ENCODE results near the gene PARD3B.

The PARD3B gene

GRCh38 chr2:205259121-205259520 lies 713.8 kb downstream of the PARD3B start:
- no peak for TF ChIP-seq CTCF (IDR thresholded peaks at IDR 0.05)
- Histone ChIP-seq H3K27ac (no peak overlapping the region), H3K9me3 (no peaks in the 10 kb centered on the region)

GRCh38 chr2:205261516-205262020 lies 716.3 kb downstream of the PARD3B start:
- no peak overlapping the region for H3K4me3 ChIP-seq (ENCODE audit: low read depth in 1 of 2, low read length in 1 of 2)
- H3K9me3 ChIP-seq = no peaks in the 10 kb centered on the region
- TF ChIP-seq CTCF (IDR thresholded peaks at IDR 0.05) = no peak
- no peaks in the 10 kb centered on the region for H3K36me3 ChIP-seq
- H3K27me3 ChIP-seq = no peaks in the 10 kb centered on the region
- H3K27ac ChIP-seq = no peak overlapping the region
- H3K4me1 ChIP-seq (ENCODE audit: control insufficient read depth in 1 of 2, insufficient read depth in 1 of 2, low read depth in 1 of 2, low read length in 1 of 2) = no peaks in the 10 kb centered on the region

More at GRCh38 chr2:205259121-205259520, 713.8 kb downstream of the PARD3B start:
- Histone ChIP-seq H3K36me3 (no peaks in the 10 kb centered on the region), H3K4me3 (ENCODE audit: low read depth in 1 of 2, low read length in 1 of 2) (no peak overlapping the region), H3K4me1 (ENCODE audit: control insufficient read depth in 1 of 2, insufficient read depth in 1 of 2, low read depth in 1 of 2, low read length in 1 of 2) (no peaks in the 10 kb centered on the region), H3K27me3 (no peaks in the 10 kb centered on the region)

DNA sequence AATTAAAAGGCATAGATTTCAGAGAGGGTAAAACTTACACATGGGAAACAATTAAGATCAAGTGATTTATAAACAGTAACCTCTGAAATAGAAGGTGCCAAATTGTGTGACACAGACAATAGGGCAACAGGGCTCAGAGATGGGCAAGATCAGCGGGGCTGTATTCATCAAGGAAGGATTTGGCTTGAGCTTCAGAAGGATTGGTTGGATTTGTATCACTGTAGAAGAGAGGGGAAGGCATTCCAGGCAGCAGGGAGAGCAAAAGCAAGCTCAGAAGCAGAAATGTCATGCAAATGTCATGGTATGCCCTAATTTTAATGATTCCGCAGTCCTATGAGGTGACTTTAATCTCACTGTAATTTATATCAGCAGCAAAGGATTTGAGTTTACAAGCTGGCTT lies 722.0 kb downstream of the PARD3B start:
- no peak overlapping the region for H3K4me3 ChIP-seq (ENCODE audit: low read depth in 1 of 2, low read length in 1 of 2)
- no peaks in the 10 kb centered on the region for H3K9me3 ChIP-seq
- no peaks in the 10 kb centered on the region for H3K27me3 ChIP-seq
- no peak for TF ChIP-seq CTCF (IDR thresholded peaks at IDR 0.05)
- no peaks in the 10 kb centered on the region for H3K4me1 ChIP-seq (ENCODE audit: control insufficient read depth in 1 of 2, insufficient read depth in 1 of 2, low read depth in 1 of 2, low read length in 1 of 2)
- no peaks in the 10 kb centered on the region for H3K36me3 ChIP-seq
- no peak overlapping the region for H3K27ac ChIP-seq

- no peaks in the 10 kb centered on the region for H3K9me3 ChIP-seq
- no peaks in the 10 kb centered on the region for H3K36me3 ChIP-seq
- H3K27me3 ChIP-seq = no peaks in the 10 kb centered on the region
- H3K4me1 ChIP-seq (ENCODE audit: control insufficient read depth in 1 of 2, insufficient read depth in 1 of 2, low read depth in 1 of 2, low read length in 1 of 2) = no peaks in the 10 kb centered on the region
- H3K4me3 ChIP-seq (ENCODE audit: low read depth in 1 of 2, low read length in 1 of 2) = no peak overlapping the region
- TF ChIP-seq CTCF (IDR thresholded peaks at IDR 0.05) = no peak
- H3K27ac ChIP-seq = no peak overlapping the region
Observed at GRCh38 chr2:205270689-205271088, 725.4 kb downstream of the PARD3B start.

GRCh38 chr2:205273148-205273547 lies 727.9 kb downstream of the PARD3B start:
- Histone ChIP-seq H3K27me3 (no peaks in the 10 kb centered on the region), H3K9me3 (no peaks in the 10 kb centered on the region), H3K4me3 (ENCODE audit: low read depth in 1 of 2, low read length in 1 of 2) (no peak overlapping the region), H3K36me3 (no peaks in the 10 kb centered on the region), H3K27ac (no peak overlapping the region), H3K4me1 (ENCODE audit: control insufficient read depth in 1 of 2, insufficient read depth in 1 of 2, low read depth in 1 of 2, low read length in 1 of 2) (no peaks in the 10 kb centered on the region)
- no peak for TF ChIP-seq CTCF (IDR thresholded peaks at IDR 0.05)

- H3K4me3 ChIP-seq (ENCODE audit: low read depth in 1 of 2, low read length in 1 of 2) = no peak overlapping the region
- H3K36me3 ChIP-seq = no peaks in the 10 kb centered on the region
- no peak for TF ChIP-seq CTCF (IDR thresholded peaks at IDR 0.05)
- H3K27ac ChIP-seq = no peak overlapping the region
- H3K27me3 ChIP-seq = no peaks in the 10 kb centered on the region
- H3K4me1 ChIP-seq (ENCODE audit: control insufficient read depth in 1 of 2, insufficient read depth in 1 of 2, low read depth in 1 of 2, low read length in 1 of 2) = no peaks in the 10 kb centered on the region
- no peaks in the 10 kb centered on the region for H3K9me3 ChIP-seq
Observed at GRCh38 chr2:205273627-205274026, 728.4 kb downstream of the PARD3B start.
